HS-27A (cell line): ENCODE data around the gene HDAC4.
"Not testable (repeated sequence)": the region's sequence is repeated elsewhere in the genome, so short reads cannot be mapped to it uniquely, and the experiment has no call there.

Experiments used
- DNase-seq: peaks from one replicate; pipeline ENCODE4 v3.0.0-alpha.2; 2012; ENCODE audit warnings: low read depth, missing footprints

The HDAC4 gene

GRCh38 chr2:239082425-239082824 is 318.4 kb downstream of the HDAC4 start:
- DNase-seq: no peak

GRCh38 chr2:239081622-239082021 is 319.2 kb downstream of the HDAC4 start:
- no peak for DNase-seq

GRCh38 chr2:239081046-239081445 is 319.8 kb downstream of the HDAC4 start:
- no peak for DNase-seq

- no peak for DNase-seq
Measured at GRCh38 chr2:239079671-239080294, 321.0 kb downstream of the HDAC4 start.

GRCh38 chr2:239078128-239078924 is 322.5 kb downstream of the HDAC4 start:
- DNase-seq: no peak

- no peak for DNase-seq
Measured at GRCh38 chr2:239077260-239077659, 323.6 kb downstream of the HDAC4 start.

- DNase-seq: no peak
Measured at GRCh38 chr2:239075918-239076758, 324.7 kb downstream of the HDAC4 start.

GRCh38 chr2:239073745-239074530 is 326.9 kb downstream of the HDAC4 start:
- DNase-seq: no peak

- DNase-seq: no peak
Measured at GRCh38 chr2:239073270-239073669, 327.6 kb downstream of the HDAC4 start.

- DNase-seq: no peak
Measured at GRCh38 chr2:239072786-239073185, 328.0 kb downstream of the HDAC4 start.

- DNase-seq: no peak
Measured at GRCh38 chr2:239070466-239070865, 330.4 kb downstream of the HDAC4 start.

GRCh38 chr2:239069362-239070333 is 331.2 kb downstream of the HDAC4 start:
- not testable (repeated sequence) for DNase-seq

- no peak for DNase-seq
Measured at GRCh38 chr2:239068411-239068810, 332.4 kb downstream of the HDAC4 start.

- DNase-seq: no peak
Measured at GRCh38 chr2:239067196-239067865, 333.5 kb downstream of the HDAC4 start.

- no peak for DNase-seq
Measured at GRCh38 chr2:239066597-239066996, 334.2 kb downstream of the HDAC4 start.

- no peak for DNase-seq
Measured at GRCh38 chr2:239065962-239066361, 334.9 kb downstream of the HDAC4 start.

GRCh38 chr2:239065537-239065936 is 335.3 kb downstream of the HDAC4 start:
- no peak for DNase-seq

- DNase-seq: no peak
Measured at GRCh38 chr2:239064891-239065290, 335.9 kb downstream of the HDAC4 start.

- no peak for DNase-seq
Measured at GRCh38 chr2:239064253-239064652, 336.6 kb downstream of the HDAC4 start.

- DNase-seq: no peak
Measured at GRCh38 chr2:239062743-239063142, 338.1 kb downstream of the HDAC4 start.
